ENCODE data around the gene MCTP1.

MCTP1 gene

DNA sequence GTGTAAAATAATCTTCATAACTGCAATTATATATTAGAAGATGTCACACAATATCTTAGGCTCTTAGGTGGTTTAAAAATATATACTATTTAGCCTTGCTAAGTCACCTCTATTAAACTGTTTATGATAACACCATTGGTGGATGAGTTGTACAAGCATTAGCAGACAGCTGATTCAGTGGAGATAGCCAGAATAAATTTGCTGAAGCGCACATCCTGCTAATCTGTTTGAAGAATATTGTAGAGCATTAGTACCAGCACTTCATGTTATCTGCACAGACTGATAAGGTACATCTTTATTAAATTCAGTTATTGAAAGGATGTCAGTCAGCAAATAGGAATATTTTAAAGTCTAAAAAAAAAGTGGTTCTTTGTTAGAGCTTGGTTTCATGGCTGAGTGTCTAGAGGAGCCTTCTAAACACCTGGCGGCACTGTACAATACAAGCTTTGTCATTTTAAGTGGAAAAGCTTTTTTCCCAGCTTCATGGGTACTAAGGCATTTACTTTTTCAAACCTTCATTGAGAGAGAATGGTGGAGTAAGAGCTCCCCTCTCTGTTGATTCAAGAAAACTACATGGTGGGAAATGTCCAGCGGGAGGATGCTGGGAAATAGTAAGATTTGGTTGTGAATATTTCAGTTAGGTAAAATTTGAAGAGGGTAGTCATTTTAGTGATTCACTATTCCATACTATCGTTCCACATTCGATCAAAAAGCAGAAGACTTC is 391.3 kb downstream of the MCTP1 start:
- H3K9me3 ChIP-seq (ENCODE audit: control insufficient read depth, low read length), result no peaks in the 10 kb centered on the region
- no peak overlapping the region for H3K9ac ChIP-seq
- no peak overlapping the region for H3K4me3 ChIP-seq (ENCODE audit: low read depth, low read length)
- H3K27me3 ChIP-seq (ENCODE audit: control insufficient read depth, insufficient read depth, low read length), result no peaks in the 10 kb centered on the region
- no peaks in the 10 kb centered on the region for H3K36me3 ChIP-seq (ENCODE audit: control insufficient read depth, insufficient read depth, low read length)
- H3K4me2 ChIP-seq (ENCODE audit: low read length), result no peak overlapping the region
- H3K27ac ChIP-seq, result no peak overlapping the region
- H3K4me1 ChIP-seq, result no peaks in the 10 kb centered on the region
- TF ChIP-seq CTCF (IDR thresholded peaks at IDR 0.05), result no peak
- no peaks in the 10 kb centered on the region for H3K79me2 ChIP-seq
- H2AFZ ChIP-seq, result no peak overlapping the region

GRCh38 chr5:94891972-94892371 is 392.9 kb downstream of the MCTP1 start:
- no peaks in the 10 kb centered on the region for H3K9me3 ChIP-seq (ENCODE audit: control insufficient read depth, low read length)
- no peak overlapping the region for H3K9ac ChIP-seq
- no peaks in the 10 kb centered on the region for H3K27me3 ChIP-seq (ENCODE audit: control insufficient read depth, insufficient read depth, low read length)
- H2AFZ ChIP-seq, result no peak overlapping the region
- no peaks in the 10 kb centered on the region for H3K79me2 ChIP-seq
- no peaks in the 10 kb centered on the region for H3K36me3 ChIP-seq (ENCODE audit: control insufficient read depth, insufficient read depth, low read length)
- no peak overlapping the region for H3K4me2 ChIP-seq (ENCODE audit: low read length)
- no peaks in the 10 kb centered on the region for H3K4me1 ChIP-seq
- no peak for TF ChIP-seq CTCF (IDR thresholded peaks at IDR 0.05)
- H3K4me3 ChIP-seq (ENCODE audit: low read depth, low read length), result no peak overlapping the region
- no peak overlapping the region for H3K27ac ChIP-seq

DNA sequence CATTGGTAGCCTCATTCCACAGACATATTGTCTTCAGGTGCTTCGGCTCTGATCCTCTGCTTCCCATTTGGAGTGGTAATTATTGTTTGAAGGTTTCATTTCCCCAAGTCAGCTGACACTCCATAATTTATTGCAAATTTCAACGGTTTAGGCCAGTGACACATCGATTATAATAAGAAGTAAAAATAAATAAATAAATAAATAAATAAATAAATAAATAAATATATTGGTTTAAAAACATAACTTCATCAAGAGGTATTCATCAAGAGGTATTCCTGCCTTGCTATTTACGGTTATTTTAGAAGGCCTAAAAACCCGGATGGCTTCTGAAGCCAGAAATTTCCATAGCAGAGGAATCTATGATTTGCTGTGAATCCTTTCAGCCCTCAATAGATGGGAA is 393.3 kb downstream of the MCTP1 start:
- Histone ChIP-seq H3K4me1 (no peaks in the 10 kb centered on the region), H3K36me3 (ENCODE audit: control insufficient read depth, insufficient read depth, low read length) (no peaks in the 10 kb centered on the region), H3K27ac (no peak overlapping the region), H3K79me2 (no peaks in the 10 kb centered on the region), H2AFZ (no peak overlapping the region), H3K9me3 (ENCODE audit: control insufficient read depth, low read length) (no peaks in the 10 kb centered on the region), H3K9ac (no peak overlapping the region), H3K27me3 (ENCODE audit: control insufficient read depth, insufficient read depth, low read length) (no peaks in the 10 kb centered on the region), H3K4me2 (ENCODE audit: low read length) (no peak overlapping the region), H3K4me3 (ENCODE audit: low read depth, low read length) (no peak overlapping the region)
- no peak for TF ChIP-seq CTCF (IDR thresholded peaks at IDR 0.05)

GRCh38 chr5:94890907-94891306 is 394.0 kb downstream of the MCTP1 start:
- no peaks in the 10 kb centered on the region for H3K9me3 ChIP-seq (ENCODE audit: control insufficient read depth, low read length)
- no peaks in the 10 kb centered on the region for H3K36me3 ChIP-seq (ENCODE audit: control insufficient read depth, insufficient read depth, low read length)
- no peak overlapping the region for H3K9ac ChIP-seq
- TF ChIP-seq CTCF (IDR thresholded peaks at IDR 0.05), result no peak
- no peaks in the 10 kb centered on the region for H3K79me2 ChIP-seq
- H3K27me3 ChIP-seq (ENCODE audit: control insufficient read depth, insufficient read depth, low read length), result no peaks in the 10 kb centered on the region
- H3K4me2 ChIP-seq (ENCODE audit: low read length), result no peak overlapping the region
- no peak overlapping the region for H3K27ac ChIP-seq
- no peak overlapping the region for H2AFZ ChIP-seq
- H3K4me3 ChIP-seq (ENCODE audit: low read depth, low read length), result no peak overlapping the region
- H3K4me1 ChIP-seq, result no peaks in the 10 kb centered on the region

DNA sequence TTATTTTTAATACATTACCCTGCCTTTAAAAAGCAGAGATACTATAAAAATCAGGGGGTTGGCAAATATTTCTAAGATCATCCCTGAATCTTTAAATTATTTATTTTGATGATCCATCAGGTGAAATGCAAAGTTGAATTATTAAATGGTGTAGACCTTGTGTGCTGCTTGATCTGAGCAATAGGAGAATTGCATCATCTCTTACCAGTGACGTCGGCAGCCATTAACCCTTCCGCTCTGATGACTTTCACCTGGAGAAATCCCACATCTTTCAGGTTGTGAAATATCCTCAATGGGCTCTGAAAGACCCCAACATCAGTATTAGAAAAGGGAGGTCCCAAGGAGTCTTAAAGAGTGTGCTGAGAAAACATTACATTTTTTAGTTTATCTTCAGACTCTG is 396.2 kb downstream of the MCTP1 start:
- Histone ChIP-seq H3K9ac (no peak overlapping the region), H3K4me1 (no peaks in the 10 kb centered on the region), H3K27me3 (ENCODE audit: control insufficient read depth, insufficient read depth, low read length) (no peaks in the 10 kb centered on the region), H3K27ac (no peak overlapping the region), H3K79me2 (no peaks in the 10 kb centered on the region), H3K4me3 (ENCODE audit: low read depth, low read length) (no peak overlapping the region), H2AFZ (no peak overlapping the region), H3K36me3 (ENCODE audit: control insufficient read depth, insufficient read depth, low read length) (no peaks in the 10 kb centered on the region), H3K9me3 (ENCODE audit: control insufficient read depth, low read length) (no peaks in the 10 kb centered on the region), H3K4me2 (ENCODE audit: low read length) (no peak overlapping the region)
- TF ChIP-seq CTCF (IDR thresholded peaks at IDR 0.05), result no peak

Measured in parathyroid adenoma (tissue), 2 donors.